GM21717 (cell line): ENCODE measurements around the gene VCAM1.
"Not testable (repeated sequence)": the region's sequence is repeated elsewhere in the genome, so short reads cannot be mapped to it uniquely, and the experiment has no call there.

Experiments
- ATAC-seq: cut with Tn5 transposase; IDR thresholded peaks from one replicate; pipeline ENCODE4 v1.9.1; 2021; ENCODE audit warnings: mild to moderate bottlenecking, moderate library complexity; ENCODE audit not compliant: unreplicated experiment

The VCAM1 gene

GRCh38 chr1:100719490-100719889, at the start of gene VCAM1:
VCAM1 (plus strand) TSS chr1:100719742; CDS start chr1:100719861, 119 bp downstream.
- peak; percentile 75 for ATAC-seq

GRCh38 chr1:100670083-100670482, 49.5 kb upstream of the VCAM1 start:
- ATAC-seq, result no peak

GRCh38 chr1:100671601-100672000, 47.9 kb upstream of the VCAM1 start:
- ATAC-seq, result no peak

- ATAC-seq, result no peak
Observed at GRCh38 chr1:100683448-100684349, 35.8 kb upstream of the VCAM1 start.

- no peak for ATAC-seq
Observed at GRCh38 chr1:100699744-100700143, 19.8 kb upstream of the VCAM1 start.

- ATAC-seq, result no peak
Observed at GRCh38 chr1:100700586-100700985, 19.0 kb upstream of the VCAM1 start.

GRCh38 chr1:100703052-100703451, 16.5 kb upstream of the VCAM1 start:
- ATAC-seq, result no peak

GRCh38 chr1:100703716-100704115, 15.8 kb upstream of the VCAM1 start:
- ATAC-seq, result no peak

- ATAC-seq, result no peak
Observed at GRCh38 chr1:100704473-100704872, 15.1 kb upstream of the VCAM1 start.

- no peak for ATAC-seq
Observed at GRCh38 chr1:100706296-100706695, 13.2 kb upstream of the VCAM1 start.

- ATAC-seq, result no peak
Observed at GRCh38 chr1:100706856-100707255, 12.7 kb upstream of the VCAM1 start.

GRCh38 chr1:100708476-100709062, 11.0 kb upstream of the VCAM1 start:
- ATAC-seq, result no peak

- ATAC-seq, result no peak
Observed at GRCh38 chr1:100710906-100711682, 8.4 kb upstream of the VCAM1 start.

- ATAC-seq, result not testable (repeated sequence)
Observed at GRCh38 chr1:100713027-100713426, 6.5 kb upstream of the VCAM1 start.

GRCh38 chr1:100713626-100714025, 5.9 kb upstream of the VCAM1 start:
- ATAC-seq, result no peak

- ATAC-seq, result no peak
Observed at GRCh38 chr1:100714599-100714998, 4.9 kb upstream of the VCAM1 start.

- no peak for ATAC-seq
Observed at GRCh38 chr1:100717218-100717617, 2.3 kb upstream of the VCAM1 start.

GRCh38 chr1:100718581-100718980, 961 bp upstream of the VCAM1 start:
- no peak for ATAC-seq

- ATAC-seq, result no peak
Observed at GRCh38 chr1:100720101-100720500, 559 bp downstream of the VCAM1 start.

GRCh38 chr1:100720751-100721150, 1.2 kb downstream of the VCAM1 start:
- no peak for ATAC-seq

- no peak for ATAC-seq
Observed at GRCh38 chr1:100721526-100722207, 2.1 kb downstream of the VCAM1 start.
